ENCODE data around the gene FAM13C.

Gene FAM13C

DNA sequence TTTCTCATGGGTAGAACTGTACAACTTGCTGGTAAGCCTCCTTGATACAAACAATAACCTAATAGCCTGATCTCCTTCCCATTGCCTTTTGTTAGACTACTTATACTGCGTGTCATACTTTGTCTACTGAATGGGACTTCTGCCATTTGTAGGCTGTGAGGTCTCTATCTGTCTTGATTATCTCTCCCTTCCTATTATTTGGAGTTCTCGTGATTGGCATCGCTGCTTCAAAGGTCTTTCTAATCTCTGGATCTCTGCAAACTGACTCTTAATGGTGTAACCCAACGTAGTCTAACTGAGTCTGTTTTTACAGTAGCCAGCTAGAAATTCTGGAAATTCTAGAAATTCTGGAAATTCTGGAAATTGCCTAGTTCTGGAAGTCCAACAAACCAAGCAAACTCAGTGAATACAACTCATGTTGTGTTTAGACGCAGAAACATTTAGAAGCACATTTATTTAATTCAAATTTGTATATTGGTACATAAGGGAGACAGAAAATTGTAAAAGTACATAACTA lies 156.1 kb downstream of the FAM13C start:
- peaks cover 18% of the 10 kb centered on the region for H3K9me3 Mint-ChIP-seq
- TF ChIP-seq, protein P1, sequence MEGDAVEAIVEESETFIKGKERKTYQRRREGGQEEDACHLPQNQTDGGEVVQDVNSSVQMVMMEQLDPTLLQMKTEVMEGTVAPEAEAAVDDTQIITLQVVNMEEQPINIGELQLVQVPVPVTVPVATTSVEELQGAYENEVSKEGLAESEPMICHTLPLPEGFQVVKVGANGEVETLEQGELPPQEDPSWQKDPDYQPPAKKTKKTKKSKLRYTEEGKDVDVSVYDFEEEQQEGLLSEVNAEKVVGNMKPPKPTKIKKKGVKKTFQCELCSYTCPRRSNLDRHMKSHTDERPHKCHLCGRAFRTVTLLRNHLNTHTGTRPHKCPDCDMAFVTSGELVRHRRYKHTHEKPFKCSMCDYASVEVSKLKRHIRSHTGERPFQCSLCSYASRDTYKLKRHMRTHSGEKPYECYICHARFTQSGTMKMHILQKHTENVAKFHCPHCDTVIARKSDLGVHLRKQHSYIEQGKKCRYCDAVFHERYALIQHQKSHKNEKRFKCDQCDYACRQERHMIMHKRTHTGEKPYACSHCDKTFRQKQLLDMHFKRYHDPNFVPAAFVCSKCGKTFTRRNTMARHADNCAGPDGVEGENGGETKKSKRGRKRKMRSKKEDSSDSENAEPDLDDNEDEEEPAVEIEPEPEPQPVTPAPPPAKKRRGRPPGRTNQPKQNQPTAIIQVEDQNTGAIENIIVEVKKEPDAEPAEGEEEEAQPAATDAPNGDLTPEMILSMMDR (IDR thresholded peaks at IDR 0.05) = no peak
- no peak overlapping the region for H3K27ac Mint-ChIP-seq
- H3K4me1 Mint-ChIP-seq = no peaks in the 10 kb centered on the region
- no peak overlapping the region for H3K4me3 Mint-ChIP-seq
- DNase-seq = no peak
- H3K36me3 Mint-ChIP-seq (ENCODE audit: low read depth) = no peaks in the 10 kb centered on the region
- no peaks in the 10 kb centered on the region for H3K27me3 Mint-ChIP-seq (ENCODE audit: low read depth, poor library complexity)

Measured in nephron progenitor cell (in vitro differentiated cells).